ENCODE measurements around the gene LRRC49.
A peak's percentile ranks its signal among the peaks of the same experiment; 100 is the strongest.

LRRC49 gene, protein sequence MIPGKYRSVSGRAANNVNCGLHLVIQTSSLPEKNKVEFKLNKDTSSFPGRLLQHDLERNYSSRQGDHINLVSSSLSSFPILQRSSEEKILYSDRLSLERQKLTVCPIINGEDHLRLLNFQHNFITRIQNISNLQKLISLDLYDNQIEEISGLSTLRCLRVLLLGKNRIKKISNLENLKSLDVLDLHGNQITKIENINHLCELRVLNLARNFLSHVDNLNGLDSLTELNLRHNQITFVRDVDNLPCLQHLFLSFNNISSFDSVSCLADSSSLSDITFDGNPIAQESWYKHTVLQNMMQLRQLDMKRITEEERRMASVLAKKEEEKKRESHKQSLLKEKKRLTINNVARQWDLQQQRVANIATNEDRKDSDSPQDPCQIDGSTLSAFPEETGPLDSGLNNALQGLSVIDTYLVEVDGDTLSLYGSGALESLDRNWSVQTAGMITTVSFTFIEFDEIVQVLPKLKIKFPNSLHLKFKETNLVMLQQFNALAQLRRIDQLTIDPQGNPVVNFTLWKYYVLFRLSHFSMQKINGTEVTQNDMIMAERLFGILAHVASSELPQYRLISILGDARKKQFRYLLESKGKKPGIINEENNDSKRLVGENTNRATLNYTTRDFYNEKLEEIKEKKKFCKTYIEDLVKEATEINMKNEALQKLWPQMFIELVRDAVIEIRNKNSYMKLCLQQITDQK

DNA sequence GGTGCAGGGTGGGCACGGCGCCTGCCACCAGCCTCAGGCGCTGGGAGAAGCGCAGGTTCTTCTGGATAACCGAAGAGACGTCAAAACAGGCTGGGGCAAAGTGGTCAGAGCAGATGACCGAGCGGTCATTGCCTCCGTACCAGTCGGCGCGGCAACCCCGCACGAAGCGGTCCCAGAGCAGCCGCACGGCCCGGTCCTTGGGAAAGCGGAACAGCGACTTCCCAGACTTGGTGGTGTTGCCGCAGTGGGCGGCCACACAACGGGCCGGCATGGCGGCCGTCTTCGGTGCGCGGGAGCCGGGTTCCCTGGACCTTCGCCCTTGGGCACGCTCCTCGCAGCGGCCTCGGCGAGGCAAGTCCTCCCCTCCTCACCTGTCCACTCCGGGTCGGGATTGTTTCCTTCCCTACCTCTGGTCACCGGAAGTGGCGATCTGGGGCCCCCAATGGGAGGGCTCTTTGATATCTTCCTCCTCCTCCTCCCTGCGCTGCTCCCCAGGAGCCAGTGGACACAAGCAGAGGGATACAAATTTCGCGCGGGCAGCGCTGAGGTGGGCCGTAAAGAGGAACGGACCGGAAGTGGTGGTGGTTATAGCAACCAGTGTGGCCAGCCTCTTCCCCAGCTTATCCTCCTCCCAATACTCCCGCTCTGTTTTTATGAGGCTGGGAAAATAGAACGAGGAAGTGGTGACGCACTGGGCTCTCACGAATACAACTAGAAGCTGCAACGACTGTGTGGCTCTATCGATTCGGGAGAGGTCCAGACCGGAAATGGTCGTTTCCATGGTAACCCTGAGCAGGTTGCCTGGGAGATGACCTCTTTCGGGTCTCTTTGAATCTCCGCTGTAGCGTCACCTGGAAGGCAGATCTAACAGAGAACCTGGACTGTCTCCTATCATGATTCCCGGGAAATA lies at the start of gene LRRC49, which contains the start of gene THAP10:
Gene LRRC49 (plus strand): TSS at position 825 of the 910 bp plus-strand sequence. CDS start 69 bp downstream, at position 894.
Gene THAP10 (minus strand): TSS at position 432 of the 910 bp plus-strand sequence. CDS start 161 bp downstream, at position 271.
- peak; percentile 55 for TF ChIP-seq POLR2A (IDR thresholded peaks at IDR 0.05; ENCODE audit: low read depth, low read length)
- peak; percentile 34 for DNase-seq (ENCODE audit: insufficient read length, low spot score)
- peak; percentile 97 for FAIRE-seq

DNA sequence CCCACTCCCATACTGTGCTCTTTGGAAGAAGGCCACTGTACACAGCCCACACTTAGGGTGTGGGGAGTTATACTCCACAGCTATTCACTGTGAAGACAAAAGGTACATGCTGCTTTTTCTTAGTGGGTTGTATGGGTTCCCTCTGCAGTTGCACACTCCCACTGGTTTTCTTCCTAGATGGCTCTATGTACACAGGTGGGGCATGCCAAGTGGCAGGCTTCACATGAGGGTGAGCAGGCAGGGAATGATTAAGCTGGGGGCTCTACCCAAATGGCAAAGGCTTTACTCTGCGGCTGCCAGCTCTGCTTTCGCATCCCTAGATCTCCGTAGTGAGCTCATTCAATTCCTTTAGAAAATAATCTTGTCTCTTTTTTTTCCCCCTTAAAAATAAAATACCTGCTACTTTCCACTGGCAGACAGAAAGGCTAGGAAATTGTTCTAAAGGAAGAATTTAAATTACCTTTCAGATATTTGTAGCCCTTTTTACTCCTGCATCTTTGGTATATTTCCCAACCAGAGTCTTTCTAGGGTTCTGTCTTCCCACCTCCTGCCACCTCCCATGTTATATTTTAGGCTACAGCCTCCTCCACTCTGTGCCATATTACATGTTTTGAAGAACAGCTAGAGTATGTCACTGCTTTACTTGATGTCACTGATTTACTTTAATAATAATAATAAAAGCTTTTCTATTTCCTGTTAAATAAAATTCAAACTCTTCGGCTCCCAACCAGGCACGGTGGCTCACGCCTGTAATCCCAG lies 46.8 kb upstream of the LRRC49 start:
- no peak for TF ChIP-seq POLR2A (IDR thresholded peaks at IDR 0.05; ENCODE audit: low read depth, low read length)
- FAIRE-seq = no peak

DNA sequence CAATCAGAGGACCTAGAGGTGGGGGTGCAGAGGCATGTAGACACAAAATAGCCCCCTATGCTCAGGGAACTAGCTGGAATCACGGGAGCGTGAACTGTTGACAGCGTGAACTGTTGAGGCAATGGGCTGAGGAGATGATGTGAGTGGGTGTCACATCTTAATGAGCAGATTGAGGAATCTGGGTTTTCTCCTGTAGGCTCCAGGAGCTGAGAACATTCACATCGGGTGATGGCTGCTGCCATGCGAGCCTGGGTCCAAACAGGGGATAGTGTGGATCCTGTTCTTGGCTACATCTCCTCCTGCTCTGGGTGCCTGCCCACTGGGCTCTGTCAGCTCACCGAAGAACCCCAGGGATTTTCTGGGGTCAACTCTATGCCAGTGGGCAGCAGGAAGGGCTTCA lies 40.7 kb upstream of the LRRC49 start:
- TF ChIP-seq POLR2A (IDR thresholded peaks at IDR 0.05; ENCODE audit: low read depth, low read length) = no peak
- DNase-seq (ENCODE audit: insufficient read length, low spot score) (no peak), FAIRE-seq (no peak)

More for the DNA sequence above, 46.8 kb upstream of the LRRC49 start:
- no peak for DNase-seq (ENCODE audit: insufficient read length, low spot score)

DNA sequence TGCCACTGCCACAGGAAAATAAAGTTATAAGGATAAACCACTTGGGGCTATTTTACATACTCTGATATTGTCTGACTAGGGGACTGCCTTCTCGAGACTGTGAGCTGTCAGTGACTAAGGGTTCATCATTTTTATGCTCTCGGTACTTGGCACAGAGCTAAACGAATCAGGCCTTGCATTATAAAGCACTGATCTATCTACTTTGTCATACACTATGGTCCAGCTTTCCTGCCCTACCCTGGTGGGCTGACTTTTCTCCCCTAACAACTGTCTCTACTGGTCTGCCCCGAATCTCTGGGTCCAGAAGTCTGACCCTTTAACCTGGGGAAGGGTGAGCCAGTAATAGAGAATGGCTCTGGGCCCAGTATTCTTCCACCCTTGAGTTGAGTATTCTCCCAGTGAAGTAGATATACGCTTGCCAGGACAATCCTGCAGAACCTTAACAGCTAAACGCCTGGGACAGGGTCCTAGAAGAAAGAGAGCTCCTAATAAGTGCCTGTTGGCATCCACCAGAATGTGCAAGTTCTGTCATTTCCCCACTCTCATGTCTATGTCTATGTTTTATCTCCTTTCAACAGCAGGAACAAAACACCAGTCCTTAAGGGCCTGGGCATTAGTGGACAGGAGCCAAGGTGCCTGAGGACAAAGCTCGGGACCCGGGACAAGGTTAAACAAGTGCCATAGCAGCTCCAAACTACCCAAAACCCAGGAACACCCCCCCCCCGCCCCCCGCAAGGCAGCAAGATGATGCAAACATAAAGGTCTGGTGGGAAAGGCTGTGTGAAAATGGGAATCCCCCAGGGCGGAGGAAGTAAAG lies 39.9 kb upstream of the LRRC49 start:
- FAIRE-seq (no peak), DNase-seq (ENCODE audit: insufficient read length, low spot score) (peak; percentile 58)
- no peak for TF ChIP-seq POLR2A (IDR thresholded peaks at IDR 0.05; ENCODE audit: low read depth, low read length)

DNA sequence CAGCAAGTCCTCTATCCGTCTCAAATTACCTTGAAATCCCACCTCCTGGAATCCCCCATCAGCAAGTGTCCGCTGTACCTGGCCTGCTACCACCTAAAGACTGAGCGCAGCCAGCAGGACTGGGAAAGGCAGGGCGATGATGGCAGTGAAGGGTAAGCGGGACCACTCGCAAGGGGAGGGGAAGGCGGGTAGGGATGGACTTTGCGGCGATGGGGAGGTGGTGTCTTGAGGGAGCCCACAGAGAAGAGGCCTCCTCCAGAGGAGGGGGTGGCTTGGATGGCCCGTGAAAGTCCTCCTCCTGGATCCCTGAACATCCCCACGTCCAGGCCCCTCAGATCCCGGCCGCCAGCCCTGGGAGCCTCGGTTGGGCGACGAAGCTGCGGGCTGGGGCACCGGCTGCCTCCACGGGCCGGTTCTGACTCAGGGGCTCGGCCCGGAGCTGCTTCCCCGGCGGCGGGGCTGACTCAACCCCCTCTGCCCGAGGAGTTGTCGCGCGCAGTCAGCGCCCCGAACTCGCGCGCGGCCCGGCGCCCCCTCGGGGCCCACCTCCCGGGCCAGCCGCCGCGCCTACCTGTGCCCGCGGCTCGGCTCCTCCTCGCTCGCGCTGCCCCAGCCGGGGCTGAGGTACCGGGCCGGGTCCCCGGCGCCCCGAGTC lies 39.2 kb upstream of the LRRC49 start:
- no peak for TF ChIP-seq POLR2A (IDR thresholded peaks at IDR 0.05; ENCODE audit: low read depth, low read length)
- FAIRE-seq (no peak), DNase-seq (ENCODE audit: insufficient read length, low spot score) (peak; percentile 50)

DNA sequence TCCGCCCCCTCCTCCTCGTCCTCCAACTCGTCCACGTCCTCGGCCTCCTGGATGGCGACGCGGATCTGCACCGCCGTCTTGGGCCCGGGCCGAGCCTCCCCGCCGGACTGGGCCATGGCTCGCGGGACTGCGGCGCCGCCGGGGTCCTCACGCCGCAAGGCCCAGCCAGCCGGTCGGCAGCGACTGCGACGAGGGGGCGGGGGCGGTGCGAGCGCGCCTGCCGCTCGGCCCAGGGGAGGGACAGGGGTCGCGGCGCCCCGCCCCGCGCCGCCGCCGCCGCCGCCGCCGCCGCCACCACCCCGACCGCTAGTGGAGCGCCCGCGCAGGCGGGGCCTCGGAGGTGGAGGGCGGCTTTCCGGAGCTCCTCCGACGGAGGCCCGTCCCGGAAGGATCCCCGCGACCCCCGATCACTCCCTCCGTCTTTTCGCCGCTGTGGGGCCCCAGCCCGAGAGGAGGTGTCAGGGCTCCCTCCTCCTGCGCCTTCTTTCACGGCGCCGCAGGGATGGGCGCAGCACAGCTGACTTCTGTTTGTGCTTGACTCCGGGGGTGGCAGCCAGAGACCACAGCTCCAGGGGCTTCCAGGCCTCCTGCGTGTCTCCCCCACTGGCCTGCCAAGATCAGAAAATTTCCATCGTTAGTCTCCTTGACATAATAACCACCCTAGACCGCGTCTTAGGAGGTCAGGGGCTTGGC lies 38.5 kb upstream of the LRRC49 start, which contains the start of gene LARP6:
Gene LARP6 (minus strand): TSS at position 185 of the 693 bp plus-strand sequence. CDS start 69 bp downstream, at position 116.
- FAIRE-seq = no peak
- DNase-seq (ENCODE audit: insufficient read length, low spot score) = peak; percentile 30

DNA sequence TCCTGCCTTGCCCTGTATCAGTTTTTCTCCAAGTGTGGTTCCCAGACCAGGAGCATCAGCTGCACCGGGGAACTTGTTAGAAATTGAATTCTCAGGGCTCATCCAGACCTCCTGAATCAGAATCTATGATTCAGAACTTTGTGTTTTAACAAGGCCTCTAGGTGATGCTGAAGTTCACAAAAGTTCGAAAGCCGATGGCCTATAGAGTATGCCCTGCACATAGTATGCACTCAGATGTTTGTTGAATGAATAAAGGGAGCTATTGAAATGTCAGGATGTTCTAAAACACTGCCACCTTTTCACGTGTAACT lies 38.0 kb upstream of the LRRC49 start:
- TF ChIP-seq POLR2A (IDR thresholded peaks at IDR 0.05; ENCODE audit: low read depth, low read length) = no peak
- DNase-seq (ENCODE audit: insufficient read length, low spot score) (peak; percentile 46), FAIRE-seq (no peak)

More for the DNA sequence above, 38.5 kb upstream of the LRRC49 start, which contains the start of gene LARP6:
- peak; percentile 74 for TF ChIP-seq POLR2A (IDR thresholded peaks at IDR 0.05; ENCODE audit: low read depth, low read length)

DNA sequence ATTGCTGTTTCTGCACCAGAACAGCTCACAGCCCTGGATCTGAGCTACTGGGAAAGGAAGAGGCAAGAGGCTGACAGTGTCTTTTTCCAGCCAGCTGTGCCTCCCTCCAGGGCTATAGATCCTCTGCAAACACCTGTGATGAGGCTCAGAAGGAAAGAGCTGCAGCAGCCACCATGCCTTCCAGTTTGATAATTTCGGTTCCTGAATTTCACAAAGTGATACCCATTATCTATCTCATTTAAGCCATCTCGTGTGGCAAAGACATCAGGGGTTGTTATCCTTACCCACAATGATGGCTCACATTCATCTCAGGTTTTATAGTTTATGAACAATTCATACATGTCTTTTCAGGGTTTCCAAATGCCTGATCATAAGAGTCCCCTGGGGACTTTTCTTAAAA lies 36.9 kb upstream of the LRRC49 start:
- no peak for FAIRE-seq

DNA sequence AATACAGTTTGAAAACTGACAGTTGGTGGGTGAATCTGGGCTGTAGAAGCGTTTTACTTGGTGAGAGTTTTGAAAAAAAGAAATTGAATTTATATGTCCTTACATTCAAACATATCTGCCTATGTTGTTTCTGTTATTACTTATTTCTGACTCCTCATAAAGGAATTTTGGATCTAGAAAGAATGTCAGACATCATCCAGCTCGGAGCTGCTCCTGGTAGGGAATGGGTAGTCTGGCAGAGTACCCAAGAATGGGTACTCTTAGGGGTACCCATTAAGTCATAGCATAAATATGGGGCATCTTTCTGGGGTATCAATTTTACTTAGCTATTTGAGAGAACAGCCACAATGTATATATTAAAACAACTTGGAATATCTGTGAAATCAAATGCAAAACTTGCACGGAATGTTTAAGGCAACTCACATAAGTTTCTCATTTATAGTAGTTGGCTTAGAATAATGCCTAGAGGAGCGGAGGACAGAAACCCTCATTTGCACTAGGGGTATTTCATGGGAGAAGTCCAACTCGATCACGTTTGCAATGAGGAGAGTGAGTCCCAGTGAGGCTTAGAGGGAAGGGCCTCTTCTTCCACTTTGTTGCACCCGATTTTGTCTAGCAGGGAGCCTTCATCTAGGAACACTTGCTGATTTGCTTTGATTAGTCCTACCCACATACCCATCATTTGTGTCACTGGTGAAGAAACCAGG lies 36.3 kb upstream of the LRRC49 start:
- no peak for TF ChIP-seq POLR2A (IDR thresholded peaks at IDR 0.05; ENCODE audit: low read depth, low read length)
- no peak for FAIRE-seq
- DNase-seq (ENCODE audit: insufficient read length, low spot score) = peak; percentile 35

More for the DNA sequence above, 36.9 kb upstream of the LRRC49 start:
- TF ChIP-seq POLR2A (IDR thresholded peaks at IDR 0.05; ENCODE audit: low read depth, low read length) = no peak
- peak; percentile 12 for DNase-seq (ENCODE audit: insufficient read length, low spot score)

DNA sequence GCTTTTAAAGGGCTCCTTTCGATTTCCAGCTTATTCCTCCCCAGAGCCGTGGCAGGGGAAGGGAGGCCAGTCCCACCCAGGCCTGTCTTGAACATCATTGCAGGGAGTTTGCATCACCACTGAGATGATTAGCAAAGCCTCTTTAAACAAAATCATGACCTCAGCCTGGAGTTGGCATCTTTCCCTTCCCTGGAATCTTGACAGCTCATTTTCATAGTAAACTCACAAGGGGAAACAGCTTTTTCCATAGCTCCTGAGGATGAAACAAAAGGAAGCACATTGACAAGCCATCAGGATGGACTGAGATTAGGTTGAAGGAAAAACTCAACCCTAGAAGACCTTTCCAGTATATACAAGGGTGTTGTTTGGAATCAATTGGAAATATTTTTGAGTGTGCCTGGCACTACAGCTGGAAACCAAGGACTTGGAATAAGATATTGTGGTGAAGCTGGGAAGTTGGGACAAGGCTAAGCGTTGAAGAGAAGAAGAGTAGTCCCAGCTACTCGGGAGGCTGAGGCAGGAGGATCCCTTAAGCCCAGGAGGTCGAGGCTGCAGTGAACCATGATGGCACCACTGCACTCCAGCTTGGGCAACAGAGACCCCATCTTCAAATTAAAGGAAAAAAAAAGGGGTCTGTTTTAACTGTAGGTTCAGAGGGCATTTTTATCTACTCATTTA lies 35.6 kb upstream of the LRRC49 start:
- no peak for FAIRE-seq
- no peak for TF ChIP-seq POLR2A (IDR thresholded peaks at IDR 0.05; ENCODE audit: low read depth, low read length)
- peak; percentile 74 for DNase-seq (ENCODE audit: insufficient read length, low spot score)

Measured in H54 (cell line).